Raji (cell line): Measurements from ENCODE around the gene FNDC5.

Experiments
- POLR2A ChIP-seq: IDR thresholded peaks from 2 replicates; pipeline ENCODE4 v1.6.1; 2011; ENCODE audit warnings: low read depth, low read length, control low read depth; ENCODE audit not compliant: insufficient read depth

Gene FNDC5

DNA sequence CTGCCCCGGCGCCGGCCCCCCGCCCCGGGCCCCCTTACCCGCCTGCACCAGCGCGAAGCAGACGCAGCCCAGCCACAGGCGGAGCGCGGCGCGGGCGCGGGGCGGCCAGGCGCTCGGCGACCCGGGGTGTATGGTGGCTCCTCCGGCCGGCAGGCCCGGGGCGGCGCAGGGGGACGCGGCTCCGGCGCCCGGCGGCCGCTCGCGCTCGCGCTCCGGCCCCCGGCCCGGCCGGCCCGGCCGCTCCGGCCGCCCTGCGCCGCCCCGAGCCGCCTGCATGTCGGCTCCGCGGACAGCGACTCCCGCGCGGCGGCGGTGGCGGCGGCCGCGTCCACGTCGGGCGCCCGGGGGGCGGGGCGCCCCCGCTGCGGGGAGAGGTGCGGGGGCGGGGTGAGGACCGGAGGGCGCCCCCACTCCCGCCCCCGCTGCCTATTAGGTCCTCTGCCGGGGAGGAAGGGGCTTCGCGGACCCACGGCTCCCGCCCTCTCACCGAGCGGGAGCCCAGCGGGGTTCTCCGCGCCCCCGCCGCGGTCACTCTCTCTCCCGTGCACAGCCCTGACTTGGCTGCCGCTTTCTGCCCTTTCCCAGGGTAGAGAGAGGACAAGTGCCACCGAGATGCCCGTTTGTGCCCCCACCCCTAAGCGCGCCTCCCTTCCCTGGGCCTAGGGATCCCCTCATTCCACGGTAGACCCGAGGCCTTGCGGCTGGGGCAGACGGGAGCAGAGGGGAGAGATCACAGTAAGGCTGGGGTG, at the start of gene FNDC5:
FNDC5 (minus strand) TSS at position 298 of the 749 bp plus-strand sequence.
- no peak for TF ChIP-seq POLR2A

DNA sequence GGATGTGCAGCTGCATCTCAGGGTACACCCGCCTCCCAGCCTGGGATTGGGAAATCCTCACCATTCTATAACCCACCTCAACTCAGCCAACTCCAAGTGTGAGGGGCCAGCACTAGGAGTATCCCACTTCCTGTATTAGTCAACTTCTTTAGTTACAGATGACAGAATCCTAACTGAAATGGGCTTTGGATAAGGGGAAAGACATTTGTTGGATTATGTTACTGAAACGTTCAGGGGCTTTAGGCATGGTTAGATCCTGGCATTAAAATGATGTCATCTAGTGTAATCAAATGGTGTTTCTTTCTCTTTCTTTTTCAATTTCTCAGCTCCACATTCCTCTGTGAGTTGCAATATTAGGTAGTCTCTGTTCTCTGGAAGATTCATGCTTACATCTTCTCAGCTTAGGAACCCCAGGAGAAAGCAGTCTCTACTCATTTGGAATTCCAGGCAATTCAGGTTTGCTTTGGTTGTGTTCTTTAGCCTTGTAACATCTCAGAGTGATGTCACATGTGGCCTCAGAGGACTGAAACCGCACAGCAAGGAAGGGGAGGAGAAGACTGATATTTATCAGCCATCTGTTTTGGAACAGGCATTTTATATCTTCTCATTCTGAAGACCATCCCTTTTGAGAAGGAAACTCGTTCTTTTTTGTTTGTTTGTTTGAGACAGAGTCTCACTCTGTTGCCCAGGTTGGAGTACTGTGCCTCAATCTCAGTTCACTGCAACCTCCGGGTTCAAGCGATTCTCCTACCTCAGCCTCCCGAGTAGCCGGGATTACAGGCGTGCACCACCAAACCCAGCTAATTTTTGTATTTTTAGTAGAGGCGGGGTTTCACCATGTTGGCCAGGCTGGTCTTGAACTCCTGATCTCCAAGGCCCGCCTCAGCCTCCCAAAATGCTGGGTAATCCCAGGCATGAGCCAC, 49.4 kb upstream of the FNDC5 start:
- no peak for TF ChIP-seq POLR2A

DNA sequence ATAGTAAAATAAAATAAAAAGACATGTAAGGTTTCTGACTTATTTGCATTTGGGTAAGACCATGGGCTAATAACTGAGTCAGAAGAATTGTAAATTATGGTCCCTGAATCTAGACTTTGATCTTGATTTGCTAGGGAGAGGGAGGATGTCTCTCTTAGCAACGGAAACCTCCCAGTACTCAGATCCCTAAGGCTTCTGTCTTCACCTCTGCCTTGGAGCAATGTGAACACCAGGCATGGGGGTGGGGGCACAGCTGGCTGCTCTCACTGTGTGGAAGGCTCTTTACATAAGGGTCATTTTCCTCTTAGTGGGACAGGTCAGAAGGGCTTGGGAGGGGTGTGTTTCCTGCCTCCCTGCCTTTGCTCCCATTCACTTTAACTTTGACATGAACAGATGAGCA, 47.5 kb upstream of the FNDC5 start:
- TF ChIP-seq POLR2A = no peak

DNA sequence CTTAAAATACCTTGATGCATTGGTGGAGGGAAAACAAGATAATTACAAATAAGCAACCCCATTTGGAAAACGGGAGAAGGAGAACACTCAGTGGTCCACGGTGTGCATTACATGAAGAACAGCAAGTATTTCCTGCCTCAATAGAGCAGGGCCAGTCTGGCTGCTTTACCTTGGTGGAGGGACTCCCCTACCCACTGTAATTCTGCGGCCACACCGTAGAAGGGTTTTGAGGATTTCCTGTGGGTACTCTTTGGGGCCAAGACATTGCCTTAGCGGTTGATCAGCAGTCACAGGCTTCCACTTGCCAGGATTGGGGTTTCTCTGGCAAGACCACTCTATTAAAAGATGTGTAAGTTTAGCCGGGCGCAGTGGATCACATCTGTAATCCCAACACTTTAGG, 46.8 kb upstream of the FNDC5 start:
- no peak for TF ChIP-seq POLR2A

DNA sequence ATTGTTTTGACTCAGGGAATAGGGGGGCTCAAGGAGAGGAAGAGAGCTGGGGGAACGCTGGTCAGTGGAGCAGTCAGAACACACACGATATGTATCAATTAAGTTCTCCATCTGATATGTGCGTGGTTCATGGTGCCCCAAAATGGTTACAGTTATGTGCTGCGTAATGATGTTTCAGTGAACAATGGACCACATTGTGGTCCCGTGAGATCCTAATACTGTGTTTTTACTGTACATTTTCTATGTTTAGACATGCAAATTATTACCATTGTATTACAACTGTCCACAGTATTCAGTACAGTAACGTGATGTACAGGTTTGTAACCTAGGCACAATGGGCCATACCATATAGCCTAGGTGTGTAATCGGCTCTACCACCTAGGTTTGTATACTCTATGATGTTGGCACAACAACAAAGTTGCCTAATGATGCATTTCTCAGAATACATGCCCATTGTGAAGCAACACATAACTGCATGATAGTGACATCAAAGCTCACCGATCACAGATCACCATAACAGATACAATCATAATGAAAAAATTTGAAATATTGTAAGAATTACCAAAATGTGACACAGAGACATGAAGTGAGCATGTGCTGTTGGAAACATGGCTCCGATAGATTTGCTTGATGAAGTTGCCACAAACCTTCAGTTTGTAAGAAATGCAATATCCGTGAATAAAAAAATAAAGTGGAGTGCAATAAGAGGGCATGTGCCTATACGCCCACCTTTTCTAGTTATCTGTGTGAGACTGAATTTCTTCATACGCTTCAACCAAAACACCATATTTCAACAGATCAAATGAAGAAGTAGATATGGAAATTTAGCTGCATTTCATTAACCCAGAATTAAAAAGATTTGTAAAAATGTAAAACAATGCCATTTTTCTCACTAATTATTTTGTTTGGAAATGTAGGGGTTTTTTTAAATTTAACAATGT, 45.3 kb upstream of the FNDC5 start:
- TF ChIP-seq POLR2A = no peak

DNA sequence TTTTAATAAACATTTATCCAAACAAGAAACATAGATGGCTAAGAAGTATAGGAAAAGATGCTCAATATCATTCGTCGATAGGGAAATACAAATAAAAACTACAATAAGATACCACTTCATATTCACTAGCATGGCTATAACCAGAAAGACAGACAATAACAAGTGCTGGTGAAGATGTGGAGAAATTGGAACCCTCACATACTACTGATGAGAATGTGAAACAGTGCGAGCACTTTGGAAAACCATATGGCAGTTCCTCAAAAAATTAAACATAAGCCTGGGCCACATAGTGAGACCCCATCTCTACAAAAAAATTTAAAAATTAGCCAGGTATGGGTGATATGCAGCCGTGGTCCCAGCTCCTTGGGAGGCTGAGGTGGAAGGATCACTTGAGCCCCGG, 39.6 kb upstream of the FNDC5 start:
- TF ChIP-seq POLR2A = no peak

DNA sequence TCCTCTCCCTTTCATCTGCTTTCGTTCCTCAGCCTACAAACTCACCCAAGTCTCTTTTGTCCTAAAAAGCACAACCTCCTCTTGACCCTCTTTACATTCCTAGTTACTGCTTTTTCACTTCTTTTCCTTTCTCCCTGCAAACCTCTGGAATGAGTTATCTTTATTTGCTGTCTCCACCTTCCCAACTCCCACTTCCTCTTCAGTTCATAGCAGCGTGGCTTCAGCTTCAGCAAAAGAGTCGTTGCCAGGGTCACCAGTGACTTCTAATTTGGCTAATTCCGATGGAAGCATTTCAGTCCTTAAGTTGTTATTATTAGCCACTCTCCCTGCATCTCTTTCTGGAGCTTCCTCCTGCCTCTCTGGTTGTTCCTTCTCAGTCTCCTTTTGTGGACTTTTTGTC, 36.7 kb upstream of the FNDC5 start:
- TF ChIP-seq POLR2A = no peak

DNA sequence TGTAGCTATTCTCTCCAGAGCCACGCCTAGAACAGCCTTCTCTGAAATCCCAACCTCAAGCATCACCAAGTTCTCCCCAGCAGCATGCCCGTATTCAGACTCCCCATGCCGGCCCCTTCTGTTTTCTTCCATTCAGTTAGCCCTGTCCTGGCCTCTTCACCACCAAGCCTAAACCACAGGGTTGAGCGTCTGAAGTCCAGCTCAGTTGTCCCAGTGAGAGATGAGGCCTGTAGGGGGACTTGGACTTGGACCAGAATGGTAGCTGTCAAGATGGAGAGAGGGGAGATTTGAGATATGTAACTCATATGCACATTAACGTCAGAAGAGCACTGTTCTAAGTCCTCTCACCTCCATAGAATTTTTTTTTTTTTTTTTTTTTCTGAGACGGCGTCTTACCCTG, 35.9 kb upstream of the FNDC5 start:
- no peak for TF ChIP-seq POLR2A

DNA sequence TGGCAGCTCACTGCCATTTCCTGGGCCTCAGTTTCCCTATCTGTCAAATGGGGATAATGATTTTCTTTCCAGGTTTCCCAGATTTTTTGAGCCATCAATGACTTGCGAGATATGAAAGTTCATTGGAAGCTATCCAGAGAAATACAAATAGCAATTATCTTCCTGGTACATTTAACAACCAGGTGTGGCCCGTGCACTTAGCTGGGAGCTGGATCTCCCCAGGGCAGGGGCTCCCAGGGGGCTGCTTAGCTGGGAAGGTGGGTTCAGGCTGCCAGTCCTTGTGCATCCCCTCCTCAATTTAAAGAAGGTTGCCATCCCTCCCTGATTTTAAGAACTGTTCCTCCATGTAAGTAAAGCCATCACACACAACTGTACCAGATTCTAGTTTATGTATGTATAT, 34.1 kb upstream of the FNDC5 start:
- TF ChIP-seq POLR2A = no peak

DNA sequence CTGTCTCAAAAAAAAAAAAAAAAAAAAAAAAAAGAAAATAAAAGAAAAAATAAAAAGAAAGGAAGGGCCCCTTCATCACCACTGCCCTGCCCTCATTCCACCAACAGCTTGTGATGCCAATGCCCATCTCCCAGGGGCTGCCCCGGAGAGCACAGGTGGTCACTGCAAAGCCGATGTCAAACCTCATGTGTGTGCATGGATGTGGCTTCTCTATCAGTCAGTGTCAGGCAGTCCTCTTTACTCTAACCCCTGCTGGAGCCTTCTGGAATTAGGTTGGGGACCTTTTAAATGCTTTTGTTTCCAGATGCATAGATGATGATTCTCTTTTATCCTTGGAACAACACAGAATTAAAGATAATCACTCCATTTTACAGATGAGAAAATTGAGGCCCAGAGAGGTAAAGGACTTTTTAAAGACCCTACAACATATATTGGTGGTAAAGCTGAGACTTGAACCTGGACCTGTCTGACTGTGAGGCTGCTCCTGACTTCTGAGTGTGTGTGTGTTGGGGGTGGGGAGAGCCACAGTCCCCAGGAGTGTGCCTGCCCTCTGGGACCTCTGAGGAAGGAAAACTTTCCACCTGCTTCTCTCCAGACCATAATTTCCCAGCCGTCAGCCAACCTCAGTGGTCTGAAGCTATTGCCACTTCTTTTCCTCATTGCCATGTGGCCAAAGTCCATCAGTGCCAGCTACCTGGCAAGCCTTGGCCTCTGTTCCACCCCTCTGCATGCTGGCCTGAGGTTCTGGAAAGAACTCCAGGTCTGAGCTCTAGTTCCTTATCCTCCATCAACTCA, 33.5 kb upstream of the FNDC5 start:
- no peak for TF ChIP-seq POLR2A

DNA sequence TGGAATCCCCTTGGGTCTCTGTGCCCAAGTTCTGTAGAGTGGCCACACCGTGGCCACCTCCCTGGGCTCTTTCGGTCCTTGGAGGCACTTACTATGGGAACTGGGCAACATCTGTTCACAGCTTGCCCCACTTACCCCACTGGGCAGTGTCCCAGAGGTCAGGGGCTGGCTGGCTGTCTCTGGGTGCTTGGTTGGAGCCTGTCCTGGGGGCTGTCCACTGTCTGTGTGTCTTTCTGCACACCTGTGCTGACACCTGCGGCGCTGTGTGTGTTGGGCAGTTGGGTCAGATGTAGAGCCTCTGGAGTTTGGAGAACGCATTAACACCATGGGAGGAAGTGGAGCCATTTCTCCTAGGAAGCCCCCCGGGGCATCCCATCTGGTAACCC, 31.8 kb upstream of the FNDC5 start:
- no peak for TF ChIP-seq POLR2A

DNA sequence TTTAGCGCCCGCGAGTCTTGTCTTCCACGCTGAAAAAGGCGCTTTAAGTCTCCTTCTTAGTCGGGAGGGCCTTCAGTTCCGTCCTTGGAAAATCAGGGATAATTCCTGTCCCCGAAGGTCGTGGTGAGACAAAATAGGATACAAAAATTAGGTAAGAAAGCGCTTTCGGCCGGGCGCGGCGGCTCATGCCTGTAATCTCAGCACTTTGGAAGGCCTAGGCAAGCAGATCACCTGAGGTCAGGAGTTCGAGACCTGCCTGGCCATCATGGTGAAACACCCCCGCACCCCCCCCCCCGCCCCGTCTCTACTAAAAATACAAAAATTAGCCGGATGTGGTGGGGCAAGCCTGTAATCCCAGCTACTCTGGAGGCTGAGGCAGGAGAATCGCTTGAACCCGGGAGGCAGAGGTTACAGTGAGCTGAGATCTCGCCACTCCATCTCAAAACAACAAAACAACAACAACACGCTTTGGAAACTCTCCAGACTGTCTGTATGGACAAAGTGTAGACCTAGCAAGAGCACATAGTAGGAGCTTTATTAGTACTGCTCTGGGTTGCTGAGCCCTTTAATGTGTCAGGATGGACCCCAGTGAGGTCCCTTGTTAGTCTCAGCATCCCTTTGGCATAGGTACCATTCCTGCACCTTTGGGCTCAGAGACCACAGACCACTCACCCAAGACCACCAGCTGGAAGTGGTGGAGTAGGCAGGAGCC, 31.3 kb upstream of the FNDC5 start:
- no peak for TF ChIP-seq POLR2A

DNA sequence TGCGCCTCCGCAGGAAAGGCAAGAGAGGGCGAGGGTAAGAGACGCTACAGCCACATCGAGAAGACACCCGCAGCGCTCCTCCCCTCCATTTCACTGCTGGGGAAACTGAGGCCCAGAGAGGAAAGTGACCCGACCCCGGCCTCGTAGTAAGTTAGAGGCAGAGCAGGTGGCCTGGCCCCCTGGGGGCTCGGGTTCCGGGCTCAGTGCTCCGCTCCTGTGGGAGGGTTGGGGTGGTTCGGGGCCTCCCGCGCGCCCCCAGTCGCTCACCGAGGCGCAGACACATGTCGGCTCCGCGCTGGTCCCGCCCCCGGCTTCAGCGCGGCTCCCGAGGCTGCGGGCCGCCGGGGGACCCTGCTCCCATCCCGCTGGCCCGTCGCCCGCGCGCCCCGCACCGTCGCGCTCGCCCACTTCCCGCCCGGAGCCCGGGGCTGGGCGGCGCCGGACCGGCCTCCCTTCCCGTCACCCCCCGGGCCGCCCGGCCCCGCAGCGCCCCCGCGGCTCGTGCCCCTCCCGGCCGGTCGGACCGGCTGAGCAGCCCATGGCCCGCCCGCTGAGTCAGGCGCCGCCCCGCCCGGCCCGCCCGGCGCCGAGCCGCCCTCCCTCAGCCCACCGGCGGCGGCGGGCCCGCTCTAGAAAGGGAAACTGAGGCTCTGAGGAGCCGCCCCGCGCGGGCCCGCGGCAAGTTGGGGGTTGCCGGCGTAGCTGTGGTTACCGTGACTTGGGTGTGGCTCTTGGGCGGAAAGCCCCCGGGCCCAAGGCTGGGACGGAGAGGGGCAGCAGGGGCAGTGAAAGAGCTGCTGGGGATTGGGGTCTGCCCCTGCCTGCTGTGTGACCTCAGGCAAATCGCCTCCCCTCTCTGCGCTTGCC, 30.5 kb upstream of the FNDC5 start, which contains the start of gene TMEM54:
TMEM54 (minus strand) TSS at position 434 of the 867 bp plus-strand sequence; CDS start at position 283, 151 bp downstream.
- no peak for TF ChIP-seq POLR2A

DNA sequence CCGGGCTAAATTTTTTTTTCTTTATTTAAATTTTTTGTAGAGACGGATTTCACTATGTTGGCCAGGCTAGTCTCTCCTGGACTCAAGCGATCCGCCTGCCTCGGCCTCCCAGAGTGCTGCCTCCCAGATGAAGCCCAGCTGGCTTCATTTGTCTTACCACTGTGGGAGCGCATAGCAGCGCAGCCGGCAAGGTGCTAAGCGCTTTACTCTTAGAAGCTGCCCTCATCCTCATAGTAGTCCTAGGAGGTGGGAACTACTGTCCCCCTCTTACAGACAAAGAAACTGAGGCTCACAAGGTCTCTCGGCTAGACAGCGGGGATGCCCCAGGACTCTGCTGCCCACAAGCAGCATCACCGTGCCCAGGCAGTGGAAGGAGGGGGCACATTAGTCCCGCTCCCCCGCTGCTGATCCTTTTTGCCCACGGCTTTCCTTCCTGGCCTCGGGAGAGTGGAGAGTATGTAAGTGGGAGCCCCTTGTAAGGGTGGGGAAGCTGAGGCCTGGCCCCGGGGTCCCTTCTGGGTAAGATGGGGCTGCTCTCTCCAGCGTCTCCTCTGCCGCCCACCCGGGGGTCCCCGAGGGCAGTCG, 29.8 kb upstream of the FNDC5 start:
- no peak for TF ChIP-seq POLR2A
